Nephron progenitor cell (in vitro differentiated cells): Measurements from ENCODE around the gene VPS35L.

Experiments used
- DNase-seq: peaks from one replicate; pipeline ENCODE4 v3.0.0; 2021
- H3K27ac Mint-ChIP-seq: 2 replicates; pipeline ENCODE4 v1.8.0; 2021; ENCODE audit warnings: mild to moderate bottlenecking, moderate library complexity, mixed read lengths
- H3K27me3 Mint-ChIP-seq: 2 replicates; pipeline ENCODE4 v1.8.0; 2021; ENCODE audit warnings: mild to moderate bottlenecking, low read depth, mixed read lengths; ENCODE audit not compliant: poor library complexity
- H3K36me3 Mint-ChIP-seq: 2 replicates; pipeline ENCODE4 v1.8.0; 2021; ENCODE audit warnings: low read depth, mixed read lengths
- H3K4me1 Mint-ChIP-seq: 2 replicates; pipeline ENCODE4 v1.8.0; 2021; ENCODE audit warnings: mixed read lengths
- H3K4me3 Mint-ChIP-seq: 2 replicates; pipeline ENCODE4 v1.8.0; 2021; ENCODE audit warnings: mild to moderate bottlenecking, moderate library complexity, mixed read lengths
- H3K9me3 Mint-ChIP-seq: 2 replicates; pipeline ENCODE4 v1.8.0; 2021; ENCODE audit warnings: mild to moderate bottlenecking, moderate library complexity, mixed read lengths
- TF ChIP-seq, protein P1 (sequence below): fragments of 200-600 bp; sonication (generic); IDR thresholded peaks from 2 replicates; pipeline ENCODE4 v1.5.0; 2021; ENCODE audit warnings: antibody characterized with exemption

Gene VPS35L

DNA sequence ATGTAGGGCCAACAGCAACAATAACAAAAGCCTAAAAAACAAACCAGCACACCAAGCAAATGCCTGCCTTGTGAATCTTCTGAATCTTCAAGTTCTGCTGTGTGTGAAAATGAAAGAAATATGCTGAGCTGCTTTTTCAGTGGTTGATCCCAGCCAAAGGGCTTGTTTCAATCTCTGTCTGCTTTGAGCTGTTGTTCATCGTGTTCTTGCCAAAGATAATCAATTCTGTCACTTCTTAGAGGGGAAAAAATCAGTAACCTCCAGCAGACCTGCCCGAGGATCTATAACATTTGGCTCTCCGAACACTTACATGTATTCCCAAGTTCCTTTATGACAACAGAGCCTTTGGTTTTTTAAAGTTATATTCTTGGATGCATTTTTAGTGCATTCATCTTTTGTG, 65.9 kb downstream of the VPS35L start:
- Mint-ChIP-seq H3K27me3 (no peaks in the 10 kb centered on the region), H3K27ac (peak overlapping the region; percentile 75), H3K4me1 (no peaks in the 10 kb centered on the region), H3K4me3 (no peak overlapping the region), H3K9me3 (no peaks in the 10 kb centered on the region), H3K36me3 (peaks cover 45% of the 10 kb centered on the region)
- TF ChIP-seq, protein P1, sequence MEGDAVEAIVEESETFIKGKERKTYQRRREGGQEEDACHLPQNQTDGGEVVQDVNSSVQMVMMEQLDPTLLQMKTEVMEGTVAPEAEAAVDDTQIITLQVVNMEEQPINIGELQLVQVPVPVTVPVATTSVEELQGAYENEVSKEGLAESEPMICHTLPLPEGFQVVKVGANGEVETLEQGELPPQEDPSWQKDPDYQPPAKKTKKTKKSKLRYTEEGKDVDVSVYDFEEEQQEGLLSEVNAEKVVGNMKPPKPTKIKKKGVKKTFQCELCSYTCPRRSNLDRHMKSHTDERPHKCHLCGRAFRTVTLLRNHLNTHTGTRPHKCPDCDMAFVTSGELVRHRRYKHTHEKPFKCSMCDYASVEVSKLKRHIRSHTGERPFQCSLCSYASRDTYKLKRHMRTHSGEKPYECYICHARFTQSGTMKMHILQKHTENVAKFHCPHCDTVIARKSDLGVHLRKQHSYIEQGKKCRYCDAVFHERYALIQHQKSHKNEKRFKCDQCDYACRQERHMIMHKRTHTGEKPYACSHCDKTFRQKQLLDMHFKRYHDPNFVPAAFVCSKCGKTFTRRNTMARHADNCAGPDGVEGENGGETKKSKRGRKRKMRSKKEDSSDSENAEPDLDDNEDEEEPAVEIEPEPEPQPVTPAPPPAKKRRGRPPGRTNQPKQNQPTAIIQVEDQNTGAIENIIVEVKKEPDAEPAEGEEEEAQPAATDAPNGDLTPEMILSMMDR, result no peak
- DNase-seq, result no peak

- DNase-seq, result no peak
Observed at GRCh38 chr16:19625039-19625438, 69.5 kb downstream of the VPS35L start.

DNA sequence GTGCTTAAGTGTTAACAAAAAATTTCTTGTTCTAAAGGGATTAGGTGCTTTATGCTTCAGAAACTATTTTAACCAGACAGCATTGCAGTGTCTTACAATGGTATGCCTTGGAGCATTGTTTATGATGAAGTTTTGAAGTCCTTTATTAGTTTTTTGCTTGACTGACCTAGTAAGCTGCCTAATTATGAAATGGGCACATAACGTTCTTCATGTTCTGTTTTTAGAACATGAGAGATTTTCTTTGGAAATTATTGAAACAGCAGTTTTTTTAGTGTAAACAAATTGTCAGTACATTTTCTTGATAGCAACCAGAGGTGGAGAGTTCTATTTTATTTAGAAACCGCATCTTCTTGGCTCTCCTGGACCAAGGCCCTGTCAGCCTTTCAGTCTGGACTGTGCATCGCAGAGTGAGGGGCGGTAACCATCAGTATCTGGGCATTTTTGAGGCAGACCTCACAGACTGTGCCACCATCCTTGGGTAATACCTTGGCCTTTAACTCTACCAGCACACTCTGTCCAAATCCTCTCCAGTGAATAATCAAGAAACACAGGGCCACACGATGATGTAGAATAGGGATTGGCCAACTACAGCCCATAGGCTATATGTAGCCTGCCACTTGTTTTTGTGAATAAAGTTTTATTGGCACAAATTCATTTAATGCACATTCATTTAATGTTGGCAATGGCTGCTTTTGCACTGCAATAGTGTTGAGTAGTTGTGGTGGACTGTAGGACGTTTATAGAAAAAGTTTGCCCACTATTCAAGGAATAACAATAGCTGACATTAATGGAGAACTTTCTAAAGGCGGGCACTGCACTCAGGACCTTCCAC, 81.1 kb downstream of the VPS35L start:
- H3K4me3 Mint-ChIP-seq, result no peak overlapping the region
- no peaks in the 10 kb centered on the region for H3K27me3 Mint-ChIP-seq
- H3K27ac Mint-ChIP-seq, result no peak overlapping the region
- H3K36me3 Mint-ChIP-seq, result peaks cover 53% of the 10 kb centered on the region
- no peaks in the 10 kb centered on the region for H3K9me3 Mint-ChIP-seq
- no peak for DNase-seq
- no peaks in the 10 kb centered on the region for H3K4me1 Mint-ChIP-seq
- TF ChIP-seq, protein P1, result no peak

More at GRCh38 chr16:19625039-19625438, 69.5 kb downstream of the VPS35L start:
- H3K9me3 Mint-ChIP-seq, result no peaks in the 10 kb centered on the region
- H3K27me3 Mint-ChIP-seq, result no peaks in the 10 kb centered on the region
- no peak overlapping the region for H3K27ac Mint-ChIP-seq
- peaks cover 59% of the 10 kb centered on the region for H3K36me3 Mint-ChIP-seq
- no peak overlapping the region for H3K4me3 Mint-ChIP-seq
- TF ChIP-seq, protein P1, result no peak
- H3K4me1 Mint-ChIP-seq, result no peaks in the 10 kb centered on the region

DNA sequence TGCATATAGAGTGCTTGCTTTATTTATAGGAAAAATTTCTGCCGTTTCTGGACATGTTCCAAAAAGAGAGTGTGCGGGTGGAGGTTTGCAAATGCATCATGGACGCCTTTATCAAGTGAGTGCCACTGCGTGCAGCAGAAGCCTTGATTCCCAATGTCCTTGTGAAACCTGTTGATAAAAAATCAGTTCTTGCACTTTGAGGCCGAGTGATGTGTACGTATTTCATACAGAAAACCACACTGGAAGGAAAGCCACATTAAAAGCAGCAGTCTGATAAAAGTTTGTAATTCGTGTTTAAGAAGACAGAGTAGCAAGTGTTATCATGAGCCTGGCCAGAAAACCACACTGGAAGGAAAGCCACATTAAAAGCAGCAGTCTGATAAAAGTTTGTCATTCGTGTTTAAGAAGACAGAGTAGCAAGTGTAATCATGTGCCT, 84.5 kb downstream of the VPS35L start:
- H3K27me3 Mint-ChIP-seq, result no peaks in the 10 kb centered on the region
- H3K4me3 Mint-ChIP-seq, result no peak overlapping the region
- DNase-seq, result no peak
- TF ChIP-seq, protein P1, result no peak
- H3K36me3 Mint-ChIP-seq, result peaks cover 51% of the 10 kb centered on the region
- H3K9me3 Mint-ChIP-seq, result no peaks in the 10 kb centered on the region
- no peaks in the 10 kb centered on the region for H3K4me1 Mint-ChIP-seq
- H3K27ac Mint-ChIP-seq, result peak overlapping the region; percentile 34

- Mint-ChIP-seq H3K4me3 (no peak overlapping the region), H3K9me3 (no peaks in the 10 kb centered on the region), H3K4me1 (no peaks in the 10 kb centered on the region), H3K27ac (peak overlapping the region; percentile 36), H3K36me3 (peaks cover 50% of the 10 kb centered on the region), H3K27me3 (no peaks in the 10 kb centered on the region)
- TF ChIP-seq, protein P1, result no peak
- DNase-seq, result no peak
Observed at GRCh38 chr16:19642501-19642900, 87.0 kb downstream of the VPS35L start.

- Mint-ChIP-seq H3K36me3 (peaks cover 45% of the 10 kb centered on the region), H3K4me1 (no peaks in the 10 kb centered on the region), H3K27me3 (no peaks in the 10 kb centered on the region), H3K9me3 (no peaks in the 10 kb centered on the region), H3K27ac (no peak overlapping the region), H3K4me3 (no peak overlapping the region)
- TF ChIP-seq, protein P1, result no peak
- no peak for DNase-seq
Observed at GRCh38 chr16:19644877-19645276, 89.4 kb downstream of the VPS35L start.
